ENCODE measurements around the gene SLC17A8. TPM values are rescaled to one million over a fixed set of nuclear protein-coding genes. Genes with fewer than 3 reads are reported as not detected.
"Not testable (repeated sequence)": the region's sequence is repeated elsewhere in the genome, so short reads cannot be mapped to it uniquely, and the experiment has no call there.

SLC17A8 gene
- not detected for total RNA-seq

DNA sequence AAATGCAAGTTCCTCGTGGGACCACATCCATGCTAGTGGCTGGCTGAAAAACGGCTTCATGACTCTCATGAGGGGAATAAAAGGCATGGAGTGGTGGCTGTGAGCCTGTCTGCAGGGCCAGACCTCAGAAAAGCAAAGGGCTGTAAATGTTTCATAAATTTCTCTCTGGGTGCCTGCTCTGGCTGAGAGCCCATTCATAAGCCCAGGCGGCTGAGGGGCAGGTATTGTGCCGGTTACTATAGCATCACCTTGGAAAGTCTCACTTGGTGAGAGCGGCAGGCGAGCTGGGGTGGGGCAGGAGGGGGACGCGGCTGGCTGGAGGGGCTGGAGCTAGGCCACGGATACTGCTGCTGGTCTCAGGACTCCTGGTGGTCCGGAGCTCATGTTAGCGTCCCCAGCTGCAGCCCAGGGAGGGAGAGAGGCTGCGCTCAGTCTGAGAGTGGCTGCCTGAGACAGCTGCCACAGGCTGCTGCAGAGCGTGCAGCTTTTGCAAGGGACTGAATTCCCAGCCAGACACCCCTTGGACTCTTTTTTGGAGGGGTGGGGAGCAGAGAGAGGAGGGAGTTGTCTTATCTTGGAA, at the start of gene SLC17A8:
Gene SLC17A8, plus strand, starts transcription at position 431 of the 580 bp plus-strand sequence. CDS start 318 bp downstream, outside the sequence.
- ATAC-seq: no peak

DNA sequence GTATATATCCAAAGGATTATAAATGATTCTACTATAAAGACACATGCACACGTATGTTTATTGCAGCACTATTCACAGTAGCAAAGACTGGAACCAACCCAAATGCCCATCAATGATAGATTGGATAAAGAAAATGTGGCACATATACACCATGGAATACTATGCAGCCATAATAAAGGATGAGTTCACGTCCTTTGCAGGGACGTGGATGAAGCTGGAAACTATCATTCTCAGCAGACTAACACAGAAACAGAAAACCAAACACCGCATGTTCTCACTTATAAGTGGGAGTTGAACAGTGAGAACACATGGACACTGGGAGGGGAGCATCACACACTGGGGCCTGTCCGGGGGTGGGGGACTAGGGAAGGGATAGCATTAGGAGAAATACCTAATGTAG, 48.7 kb upstream of the SLC17A8 start:
- ATAC-seq: not testable (repeated sequence)

DNA sequence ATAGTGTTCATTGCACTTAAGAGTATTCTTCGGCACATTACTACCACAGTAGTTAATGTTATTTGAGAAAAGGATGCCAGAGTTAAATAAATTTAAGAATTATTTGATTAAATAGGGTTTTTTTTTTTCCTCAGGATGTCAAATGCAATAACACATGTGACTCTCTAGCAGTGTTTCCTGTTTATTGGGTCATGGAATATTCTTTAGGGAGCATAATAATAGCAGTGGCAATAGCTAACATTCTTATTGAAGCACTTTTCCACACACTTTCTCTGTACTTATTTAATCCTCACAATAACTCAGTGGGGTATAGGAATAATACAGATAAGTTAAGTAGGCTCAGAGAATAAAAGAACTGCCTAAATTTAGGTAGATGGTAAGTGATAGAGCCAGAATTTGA, 45.6 kb upstream of the SLC17A8 start:
- ATAC-seq: no peak

DNA sequence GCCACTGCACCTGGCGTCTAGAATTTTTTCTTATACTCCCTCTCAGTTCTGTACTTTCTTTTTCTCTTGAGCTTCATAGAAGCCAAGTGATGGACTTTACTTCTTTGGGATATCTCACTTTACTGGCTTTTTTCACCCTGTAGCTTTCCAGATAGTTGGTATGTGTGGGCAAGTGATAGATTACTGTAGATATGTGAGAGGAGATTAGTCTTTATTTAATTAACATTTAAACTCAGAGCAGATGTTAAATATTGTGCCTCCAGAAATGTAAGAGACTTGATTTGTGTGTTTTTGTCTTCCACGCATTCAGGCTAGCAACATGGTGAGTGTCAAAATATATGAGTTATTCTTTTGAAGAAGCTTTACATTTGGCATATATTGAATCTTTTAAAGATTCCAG, 39.5 kb upstream of the SLC17A8 start:
- ATAC-seq: no peak

DNA sequence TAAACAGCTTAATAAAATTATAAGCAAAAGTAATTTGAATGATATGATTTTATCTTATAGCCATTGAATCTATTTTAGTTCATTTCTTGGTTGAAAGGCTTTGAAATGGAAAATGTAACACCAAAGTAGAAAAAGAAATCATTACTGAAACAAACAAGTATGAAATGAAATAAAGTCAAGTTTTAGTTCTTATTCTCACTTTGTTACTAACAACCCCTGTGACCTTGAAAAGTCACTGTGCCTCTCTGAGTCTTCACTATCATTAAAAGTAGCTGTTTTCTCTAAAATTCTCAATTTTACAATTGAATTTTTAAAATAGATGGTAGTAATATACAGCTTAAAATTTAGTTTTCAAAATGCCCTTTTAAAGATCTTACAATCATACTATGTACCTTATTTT, 32.4 kb upstream of the SLC17A8 start:
- ATAC-seq: no peak

DNA sequence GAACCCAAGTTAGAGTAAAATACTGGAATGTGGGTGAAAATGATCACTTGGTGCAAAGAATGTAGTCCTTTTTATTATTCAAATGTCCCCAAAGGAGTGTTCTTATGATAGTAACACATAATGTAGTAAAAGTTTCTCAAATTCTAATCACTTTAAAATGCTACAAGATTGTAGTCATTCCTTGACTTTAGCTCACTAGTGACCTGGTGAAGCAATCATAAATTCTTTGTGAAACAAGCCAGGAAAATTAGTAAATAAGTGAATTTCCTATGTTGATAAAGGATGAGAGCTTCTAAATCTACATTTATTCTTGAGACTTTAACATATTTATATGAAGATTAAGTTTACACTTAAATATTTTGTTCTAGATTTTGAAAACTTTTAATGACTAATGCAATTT, 30.7 kb upstream of the SLC17A8 start:
- ATAC-seq: no peak

DNA sequence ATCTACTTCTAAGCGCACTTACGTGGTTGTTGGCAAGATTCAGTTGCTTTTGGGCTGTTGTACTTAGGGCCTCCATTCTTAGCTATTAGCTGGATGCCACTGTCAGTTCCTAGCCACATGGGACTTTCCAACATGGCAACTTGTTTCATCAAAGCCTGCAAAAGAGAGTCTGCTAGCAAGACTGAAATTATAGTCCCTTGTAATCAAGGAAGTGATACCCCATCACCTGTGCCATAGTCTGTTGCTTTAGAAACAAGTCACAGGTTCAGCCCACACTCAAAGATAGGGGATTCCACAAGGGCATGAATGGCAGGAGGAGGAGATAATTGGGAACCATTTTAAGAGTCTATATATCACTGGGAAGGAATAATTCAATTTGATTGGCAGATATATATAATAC, 27.1 kb upstream of the SLC17A8 start:
- no peak for ATAC-seq

DNA sequence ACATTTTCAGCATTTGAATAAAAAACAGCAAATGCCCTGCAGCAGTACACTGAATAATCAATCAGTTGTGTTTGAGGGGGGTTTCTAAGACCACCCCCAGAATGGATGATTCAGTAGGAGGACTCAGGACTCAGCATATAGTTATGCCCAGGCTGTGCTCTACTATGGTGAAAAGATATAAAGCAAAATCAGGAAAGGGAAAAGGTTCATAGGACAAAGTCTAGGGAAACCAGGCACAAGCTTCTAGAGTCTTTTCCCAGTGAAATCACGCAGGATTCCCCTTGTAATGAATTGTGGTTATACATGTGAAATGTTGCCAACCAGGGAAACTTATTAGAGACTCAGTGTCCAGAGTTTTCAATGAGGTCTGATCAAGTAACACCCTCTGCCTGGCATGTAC, 25.0 kb upstream of the SLC17A8 start:
- no peak for ATAC-seq

DNA sequence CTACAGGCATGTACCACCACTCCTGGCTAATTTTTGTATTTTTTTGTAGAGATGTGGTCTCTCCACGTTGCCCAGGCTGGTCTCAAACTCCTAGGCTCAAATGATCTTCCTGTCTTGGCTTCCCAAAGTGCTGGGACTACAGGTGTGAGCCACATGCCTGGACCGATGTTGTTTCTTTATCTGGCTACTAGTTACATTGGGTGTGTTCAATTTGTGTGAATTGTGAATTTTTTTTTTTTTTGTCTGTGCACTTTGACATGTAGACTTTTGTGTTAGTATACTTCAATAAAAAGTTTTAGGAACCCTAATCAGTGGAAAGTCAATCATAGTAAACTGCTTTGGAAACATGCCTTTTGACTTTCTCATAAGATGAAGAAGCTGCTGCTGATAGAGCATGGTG, 24.0 kb upstream of the SLC17A8 start:
- no peak for ATAC-seq

DNA sequence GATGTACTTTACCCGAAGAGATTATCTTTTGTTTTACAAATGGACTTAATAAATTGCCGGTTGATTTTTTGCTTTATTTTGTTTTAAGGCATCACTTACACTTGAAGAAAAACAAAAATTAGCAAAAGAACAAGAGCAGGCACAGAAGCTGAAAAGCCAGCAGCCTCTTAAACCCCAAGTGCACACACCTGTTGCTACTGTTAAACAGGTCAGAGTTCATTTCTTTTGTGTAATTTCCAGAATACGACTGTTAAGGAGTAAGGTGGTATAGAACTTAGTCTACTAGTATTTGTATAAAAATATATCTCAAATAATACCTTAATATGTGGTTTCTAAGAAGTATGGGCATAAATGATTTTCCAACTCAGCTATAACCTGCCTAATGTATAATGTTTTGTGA, 19.6 kb upstream of the SLC17A8 start:
- ATAC-seq: no peak

DNA sequence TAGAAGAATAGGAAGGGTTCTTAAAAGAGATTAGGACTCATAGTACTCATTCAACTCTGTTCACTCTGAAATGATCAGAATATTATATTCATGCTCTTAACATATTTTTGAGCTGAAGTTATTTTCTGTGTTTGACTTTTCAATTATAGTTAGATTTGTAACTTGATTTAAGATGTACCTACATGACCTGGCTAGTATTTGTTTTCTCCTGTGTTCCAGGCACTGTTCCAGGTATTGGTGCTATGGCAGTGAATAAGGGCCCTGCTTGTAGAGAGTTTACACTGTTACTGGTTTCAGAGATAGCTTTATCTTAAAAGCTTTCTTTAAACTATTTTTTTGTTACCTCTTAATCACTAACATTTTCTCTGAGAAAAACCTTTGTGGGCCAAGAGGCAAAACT, 19.1 kb upstream of the SLC17A8 start:
- ATAC-seq: no peak

DNA sequence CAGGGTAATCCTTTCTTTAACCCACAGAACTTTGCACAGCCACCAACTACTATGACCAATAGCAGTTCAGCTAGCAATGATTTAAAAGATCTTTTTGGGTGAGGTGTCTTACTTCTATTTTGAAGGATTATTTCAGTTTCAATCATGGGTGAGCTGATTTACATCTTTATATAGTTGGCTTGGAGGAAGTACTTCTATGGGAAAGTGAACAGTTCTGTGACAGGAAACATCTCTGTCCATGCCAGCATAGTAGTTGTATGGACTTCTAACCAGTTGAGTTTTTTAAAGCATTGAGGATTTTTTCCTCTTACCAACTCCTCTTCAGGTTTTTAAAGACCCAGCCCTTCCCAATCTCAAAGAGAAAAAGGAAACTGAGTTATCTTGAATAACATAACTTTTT, 17.8 kb upstream of the SLC17A8 start:
- ATAC-seq: no peak

DNA sequence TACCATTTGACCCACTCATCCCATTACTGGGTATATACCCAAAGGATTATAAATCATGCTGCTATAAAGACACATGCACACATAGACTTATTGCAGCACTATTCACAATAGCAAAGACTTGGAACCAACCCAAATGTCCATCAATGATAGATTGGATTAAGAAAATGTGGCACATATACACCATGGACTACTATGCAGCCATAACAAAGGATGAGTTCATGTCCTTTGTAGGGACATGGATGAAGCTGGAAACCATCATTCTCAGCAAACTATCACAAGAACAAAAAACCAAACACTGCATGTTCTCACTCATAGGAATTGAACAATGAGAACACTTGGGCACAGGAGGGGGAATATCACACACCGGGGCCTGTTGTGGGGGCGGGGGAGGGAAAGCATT, 14.0 kb upstream of the SLC17A8 start:
- not testable (repeated sequence) for ATAC-seq

DNA sequence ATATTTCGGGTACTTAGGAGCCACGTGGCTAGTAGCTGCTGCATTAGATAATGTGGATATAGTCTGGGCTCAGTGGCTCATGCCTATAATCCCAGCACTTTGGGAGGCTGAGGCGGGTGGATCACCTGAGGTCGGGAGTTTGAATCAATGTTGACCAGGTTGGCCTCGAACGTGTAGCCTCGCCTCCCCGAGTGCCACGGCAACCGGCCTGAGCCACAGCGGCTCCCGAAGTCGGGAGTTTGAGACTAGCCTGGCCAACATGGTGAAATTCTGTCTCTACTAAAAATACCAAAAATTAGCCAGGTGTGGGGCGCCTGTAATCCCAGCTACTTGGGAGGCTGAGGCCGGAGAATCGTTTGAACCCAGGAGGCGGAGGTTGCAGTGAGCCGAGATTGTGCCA, 12.5 kb upstream of the SLC17A8 start:
- ATAC-seq: not testable (repeated sequence)

DNA sequence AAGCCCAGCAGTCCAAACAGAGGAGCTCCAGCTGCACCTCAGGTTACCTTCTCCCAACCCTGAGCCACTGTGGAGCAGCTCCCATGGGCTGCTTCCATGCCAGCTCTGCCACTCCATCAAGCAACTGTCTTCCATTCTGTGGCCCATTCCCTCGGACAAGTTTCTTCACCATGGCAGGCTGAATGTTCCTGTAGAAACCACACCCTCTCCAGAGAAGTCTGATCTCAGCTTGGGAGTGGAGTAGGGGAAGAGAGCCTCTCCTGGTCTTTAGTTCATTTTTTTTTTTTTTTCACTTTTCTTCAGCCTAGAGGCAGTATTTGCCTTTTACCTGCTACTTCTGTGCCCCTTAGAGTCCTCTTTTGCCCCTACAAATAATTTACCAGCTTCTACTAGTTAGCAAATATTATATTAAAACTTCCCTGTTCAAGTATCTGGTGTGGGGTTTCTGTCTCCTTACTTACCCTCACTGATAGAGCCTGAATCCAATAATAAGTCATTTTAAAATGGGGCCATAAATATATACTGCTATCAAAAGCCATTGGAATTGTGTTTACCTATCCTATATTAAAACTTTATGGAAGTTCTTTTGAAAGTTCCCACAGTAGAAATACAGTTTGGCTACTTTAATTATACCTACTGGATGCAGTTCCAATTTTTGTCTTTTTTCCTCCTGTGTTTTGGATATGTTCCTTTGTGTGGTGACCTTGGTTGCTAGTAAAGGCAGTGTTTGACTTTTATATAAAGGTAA, 11.7 kb upstream of the SLC17A8 start:
- ATAC-seq: no peak

DNA sequence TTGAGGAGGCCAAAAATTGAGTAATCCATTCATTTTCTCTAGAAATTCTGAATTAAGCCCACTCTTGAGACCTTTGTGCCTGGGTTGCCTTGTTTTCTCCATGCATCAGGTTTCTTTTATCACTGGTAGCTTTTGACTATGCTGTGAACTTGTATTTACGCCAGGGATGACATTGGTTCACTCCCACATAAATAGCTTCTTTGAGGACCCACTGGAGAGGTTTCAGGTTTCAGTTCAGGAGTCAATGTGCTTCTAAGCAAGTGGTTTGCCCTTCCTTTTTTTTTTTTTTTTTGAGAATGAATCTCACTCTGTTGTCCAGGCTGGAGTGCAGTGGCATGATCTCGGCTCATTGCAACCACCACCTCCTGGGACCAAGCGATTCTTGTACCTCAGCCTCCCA, 10.2 kb upstream of the SLC17A8 start:
- ATAC-seq: no peak

DNA sequence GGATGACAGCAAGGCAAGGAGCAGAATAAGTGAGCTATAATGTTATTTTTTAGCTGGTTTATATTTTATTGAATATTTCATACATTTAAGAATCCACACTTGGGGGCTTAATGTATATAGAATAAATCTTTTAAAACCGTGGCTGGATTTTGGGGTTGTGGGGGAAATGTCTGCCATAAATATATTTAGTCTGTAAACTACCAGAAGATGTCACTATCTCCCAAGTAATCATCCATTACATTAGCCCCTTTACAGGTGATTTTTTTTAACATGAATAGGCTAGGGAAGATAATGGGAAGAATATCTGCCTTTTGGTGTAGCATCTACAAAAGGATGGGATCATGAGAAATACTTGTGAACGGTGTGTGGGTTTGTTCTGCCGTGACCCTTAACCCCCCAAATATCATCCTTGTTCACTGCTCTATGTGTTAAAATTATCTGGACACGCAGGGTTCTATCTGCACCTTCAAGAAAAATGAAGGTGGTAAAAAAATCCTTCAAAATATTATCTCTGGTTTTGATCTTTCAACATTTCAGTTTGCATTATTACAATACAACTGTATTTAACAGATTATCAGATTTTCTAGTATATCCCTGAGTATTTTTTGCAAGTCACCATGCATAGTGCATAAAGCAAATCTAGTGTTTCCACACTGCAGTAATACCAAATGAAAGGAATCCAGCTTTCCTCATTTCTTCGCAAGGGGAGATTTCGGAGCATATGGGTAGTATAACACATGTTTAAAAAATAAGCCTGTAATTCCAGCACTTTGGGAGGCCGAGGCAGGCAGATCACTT, 8.0 kb upstream of the SLC17A8 start:
- ATAC-seq: no peak

DNA sequence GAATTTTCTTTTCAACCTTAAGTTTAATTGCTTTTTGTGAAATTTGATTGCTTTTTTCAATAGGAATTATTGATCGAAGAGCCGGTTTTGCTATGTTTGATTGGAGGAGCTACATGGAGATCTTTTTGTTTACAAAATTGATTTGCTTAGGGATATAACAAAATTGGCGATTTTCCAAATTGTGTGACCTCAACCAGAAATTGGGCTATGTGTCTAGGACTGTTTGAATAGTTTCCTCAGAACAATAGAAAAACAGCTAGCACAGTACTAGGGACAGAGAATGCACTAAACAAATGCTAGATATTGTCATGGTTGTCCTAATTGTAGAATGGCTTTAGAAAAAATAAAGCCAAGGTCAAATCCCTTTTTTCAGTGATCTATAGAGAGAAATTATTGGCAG, 2.4 kb downstream of the SLC17A8 start:
- no peak for ATAC-seq

DNA sequence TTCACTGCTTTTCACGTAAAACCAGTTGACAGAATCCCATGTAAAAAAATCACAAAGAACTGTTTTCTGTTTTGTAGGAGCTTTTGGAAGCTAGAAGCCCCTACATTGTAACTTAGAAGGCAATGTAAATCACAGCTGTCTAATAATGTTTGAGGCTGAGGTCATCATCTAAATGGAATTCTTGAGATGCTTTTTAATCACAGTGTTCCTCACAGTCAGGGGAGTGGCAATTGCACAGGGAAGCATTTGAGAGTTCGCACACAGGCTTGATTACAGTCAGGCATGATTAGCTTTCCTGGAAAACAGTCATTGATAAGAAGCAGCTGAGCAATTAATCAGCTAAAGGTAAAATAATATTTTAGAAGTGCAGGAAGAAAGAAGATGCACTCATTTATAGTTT, 2.9 kb downstream of the SLC17A8 start:
- no peak for ATAC-seq

DNA sequence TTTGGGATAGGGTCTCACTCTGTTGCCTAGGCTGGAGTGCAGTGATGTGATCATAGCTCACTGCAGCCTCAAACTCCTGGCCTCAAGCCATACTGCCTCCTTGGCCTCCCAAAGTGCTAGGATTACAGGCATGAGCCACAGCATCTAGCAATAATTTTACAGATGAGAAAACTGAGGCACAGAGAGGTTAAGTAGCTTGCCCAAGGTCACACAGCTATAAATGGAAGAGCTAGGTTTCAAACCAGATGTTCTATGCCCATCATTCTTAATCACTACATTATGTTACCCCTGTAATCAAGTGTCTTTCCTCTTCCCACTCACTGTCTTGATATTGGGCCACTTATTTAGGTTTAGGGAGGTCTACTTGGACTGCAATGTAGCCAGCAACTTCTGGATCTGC, 3.6 kb downstream of the SLC17A8 start:
- no peak for ATAC-seq

DNA sequence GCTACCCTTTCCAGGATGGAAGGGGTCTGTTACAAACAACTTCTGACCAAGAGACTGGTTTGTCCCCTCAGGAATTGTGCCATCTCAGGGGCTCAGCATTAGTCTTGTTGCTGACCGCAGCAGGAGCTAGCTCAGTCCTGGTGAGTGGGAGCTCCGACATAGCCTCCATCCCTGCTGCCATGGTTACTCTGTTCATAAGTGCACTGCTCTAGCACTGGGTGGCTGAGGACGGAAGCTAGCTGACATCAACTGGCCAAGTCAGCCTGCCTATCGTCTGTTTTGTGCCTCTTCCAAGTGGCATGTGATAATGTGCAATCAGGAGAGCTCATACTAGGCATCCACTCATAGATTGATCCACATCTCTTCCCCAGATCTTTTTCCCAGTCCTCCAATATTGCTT, 7.5 kb downstream of the SLC17A8 start:
- no peak for ATAC-seq

DNA sequence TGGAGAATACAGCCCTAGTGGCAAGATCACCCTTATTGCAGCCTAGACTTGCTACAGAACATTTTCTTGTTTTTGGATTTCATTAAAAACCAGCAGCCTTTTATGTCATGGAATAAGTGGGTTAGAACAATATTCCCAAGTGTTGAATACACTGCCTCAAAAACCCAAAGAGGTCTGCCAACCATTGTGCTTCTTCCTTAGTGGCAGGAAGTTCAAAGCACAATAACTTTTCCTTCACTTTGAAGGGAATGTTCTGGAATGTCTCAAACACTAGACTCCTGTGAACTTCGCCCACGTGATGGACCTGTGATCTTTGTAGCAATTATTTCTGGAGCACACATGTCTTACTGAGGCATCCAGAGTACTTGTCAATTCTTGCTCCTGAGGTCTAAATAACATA, 8.5 kb downstream of the SLC17A8 start:
- ATAC-seq: no peak

DNA sequence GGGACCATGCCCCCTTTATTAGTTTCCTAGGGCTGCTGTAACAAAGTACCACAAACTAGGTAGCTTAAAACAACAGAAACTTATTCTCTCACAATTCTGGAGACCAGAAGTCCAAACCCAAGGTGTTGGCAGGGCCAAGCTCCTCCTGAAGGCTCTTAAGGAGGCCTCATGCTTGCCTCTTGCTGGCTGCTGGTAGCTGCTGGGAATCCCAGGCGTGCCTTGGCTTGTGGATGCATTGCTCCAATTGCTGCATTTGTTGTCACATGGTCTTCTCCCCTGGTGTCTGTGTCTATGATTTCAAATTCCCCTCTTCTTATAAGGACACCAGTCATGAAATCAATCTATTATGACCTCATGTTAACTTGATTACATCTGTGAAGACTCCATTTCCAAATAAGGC, 11.2 kb downstream of the SLC17A8 start:
- no peak for ATAC-seq

DNA sequence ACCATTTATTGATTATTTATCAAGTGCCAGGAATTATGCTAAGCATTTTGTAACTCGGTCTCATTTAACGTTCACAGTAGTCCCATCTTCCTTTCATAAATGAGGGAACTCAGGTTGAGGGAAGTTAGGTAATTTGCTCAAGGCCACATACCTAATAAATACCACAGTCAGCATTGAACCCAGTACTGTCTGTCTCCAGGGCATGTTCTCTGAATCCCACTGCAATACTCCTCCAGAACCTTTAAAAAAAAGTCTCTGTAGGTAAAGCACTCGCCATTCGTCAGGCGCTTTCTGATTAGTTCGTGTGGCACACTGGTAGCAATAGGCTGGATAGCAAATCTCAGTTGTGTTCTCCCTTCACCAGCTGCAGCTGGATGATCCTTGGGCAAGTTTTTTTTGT, 14.3 kb downstream of the SLC17A8 start:
- ATAC-seq: no peak
